NCI-H510A (cell line): Measurements from ENCODE around the gene TMEM17.
"Not testable (repeated sequence)": the region's sequence is repeated elsewhere in the genome, so short reads cannot be mapped to it uniquely, and the experiment has no call there.

Source experiments
- DNase-seq: peaks from one replicate; lab custom pipeline; 2025; lab: John Stamatoyannopoulos, UW

The TMEM17 gene, protein sequence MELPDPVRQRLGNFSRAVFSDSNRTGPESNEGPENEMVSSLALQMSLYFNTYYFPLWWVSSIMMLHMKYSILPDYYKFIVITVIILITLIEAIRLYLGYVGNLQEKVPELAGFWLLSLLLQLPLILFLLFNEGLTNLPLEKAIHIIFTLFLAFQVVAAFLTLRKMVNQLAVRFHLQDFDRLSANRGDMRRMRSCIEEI

DNA sequence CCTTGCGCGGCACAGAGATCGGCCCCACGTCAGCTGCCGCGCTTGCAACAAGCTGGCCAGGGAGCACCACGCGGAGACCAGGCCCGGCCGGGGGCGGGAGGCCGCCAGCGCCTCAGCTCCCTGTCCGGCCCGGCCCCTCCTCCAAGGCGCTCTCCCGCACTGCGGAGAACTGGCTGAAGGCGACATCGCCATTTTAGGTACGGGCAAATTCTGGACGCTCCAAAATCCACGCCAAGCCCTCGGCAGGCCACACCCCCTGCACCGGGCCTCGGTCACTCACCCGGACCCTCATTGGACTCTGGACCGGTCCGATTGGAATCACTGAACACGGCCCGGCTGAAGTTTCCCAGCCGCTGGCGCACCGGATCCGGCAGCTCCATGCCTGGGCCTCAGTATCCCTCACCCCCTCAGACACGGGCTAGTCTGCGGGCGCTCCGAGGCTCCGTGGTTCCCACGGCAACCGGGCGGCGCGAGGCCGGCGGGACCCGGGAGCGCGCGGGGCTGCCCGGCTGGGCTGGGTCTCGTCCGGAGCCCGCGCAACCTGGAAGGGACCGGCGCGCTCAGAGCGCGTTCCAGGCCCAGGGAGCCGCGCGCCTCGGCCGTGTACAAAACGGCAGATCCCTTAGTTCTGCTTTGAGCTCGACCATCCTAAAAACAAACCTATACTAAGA lies at the start of gene TMEM17:
Gene TMEM17, minus strand, starts transcription at position 446 of the 671 bp plus-strand sequence. Its CDS starts 66 bp downstream, at position 380.
- peak; percentile 83 for DNase-seq

DNA sequence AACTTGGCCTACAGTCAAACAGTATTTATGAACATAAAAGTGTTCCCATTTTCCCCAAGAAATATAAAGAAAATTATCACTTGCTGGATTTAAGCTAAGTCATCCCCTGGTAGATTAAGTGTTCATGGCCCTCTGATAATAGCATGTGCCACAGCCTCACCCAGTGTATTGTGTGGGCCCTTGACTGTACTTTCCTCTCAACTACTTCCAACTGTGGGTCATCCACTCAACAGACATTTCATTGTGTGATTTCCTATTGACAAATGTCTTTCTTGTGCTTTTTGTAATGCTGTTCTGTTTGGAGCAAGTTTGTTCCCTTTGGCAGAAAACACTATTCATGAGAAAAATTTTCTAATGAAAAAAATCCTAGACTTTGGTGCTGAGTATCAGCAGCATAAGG lies 48.4 kb upstream of the TMEM17 start:
- no peak for DNase-seq

DNA sequence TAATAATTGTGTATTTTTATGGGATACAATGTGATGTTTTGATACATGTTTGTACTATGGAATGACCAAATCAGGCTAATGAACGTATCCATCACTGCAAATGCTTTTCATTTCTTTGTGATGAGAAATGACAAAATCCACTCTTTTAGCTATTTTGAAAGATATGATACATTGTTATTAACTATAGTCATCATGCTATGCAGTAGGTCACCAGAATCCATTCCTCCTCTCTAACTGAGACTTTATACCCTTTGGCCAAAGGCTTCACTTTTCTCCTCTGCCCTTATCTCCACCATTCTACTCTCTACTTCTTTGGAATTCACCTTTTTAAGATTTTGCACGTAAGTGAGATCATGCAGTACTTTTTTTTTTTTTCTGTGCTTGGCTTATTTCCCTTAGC lies 44.5 kb upstream of the TMEM17 start:
- DNase-seq, result no peak

DNA sequence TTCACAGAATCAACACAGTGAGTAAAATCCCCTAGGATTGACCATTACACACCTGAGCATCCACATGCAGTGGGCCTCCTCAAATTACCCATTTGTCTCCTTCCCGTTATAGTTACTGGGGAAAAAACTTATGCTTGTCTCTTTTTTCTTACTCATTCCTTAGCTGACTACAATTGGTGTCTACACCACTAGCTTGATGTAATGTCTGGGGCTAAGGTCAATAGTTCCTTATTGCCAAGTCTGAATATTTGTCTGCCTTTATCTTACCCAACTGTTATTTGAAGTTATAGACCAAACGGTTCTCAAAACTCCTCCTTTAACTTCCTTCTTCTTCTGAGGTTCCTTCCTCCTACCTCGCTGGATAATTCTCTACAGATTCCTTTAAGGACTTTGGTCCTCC lies 41.9 kb upstream of the TMEM17 start:
- no peak for DNase-seq

DNA sequence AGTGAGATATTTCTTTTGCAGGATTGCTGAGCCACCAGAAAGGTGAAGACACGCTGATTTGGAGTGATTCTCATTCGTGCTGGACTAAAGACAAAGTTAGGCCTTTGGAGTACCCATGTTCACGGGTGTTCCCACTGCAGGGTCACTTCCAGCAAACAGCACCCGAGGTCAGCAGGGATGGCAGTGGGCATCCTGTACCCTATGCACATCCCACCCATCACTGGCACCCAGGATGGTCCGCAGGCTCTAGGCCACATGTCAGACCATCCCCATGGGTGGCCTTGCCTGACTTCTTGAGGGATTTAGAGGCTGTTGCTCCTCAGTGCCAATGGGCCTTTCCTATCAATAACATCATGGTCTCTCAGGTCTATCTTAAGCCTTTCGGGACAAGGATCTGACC lies 39.3 kb upstream of the TMEM17 start:
- no peak for DNase-seq

DNA sequence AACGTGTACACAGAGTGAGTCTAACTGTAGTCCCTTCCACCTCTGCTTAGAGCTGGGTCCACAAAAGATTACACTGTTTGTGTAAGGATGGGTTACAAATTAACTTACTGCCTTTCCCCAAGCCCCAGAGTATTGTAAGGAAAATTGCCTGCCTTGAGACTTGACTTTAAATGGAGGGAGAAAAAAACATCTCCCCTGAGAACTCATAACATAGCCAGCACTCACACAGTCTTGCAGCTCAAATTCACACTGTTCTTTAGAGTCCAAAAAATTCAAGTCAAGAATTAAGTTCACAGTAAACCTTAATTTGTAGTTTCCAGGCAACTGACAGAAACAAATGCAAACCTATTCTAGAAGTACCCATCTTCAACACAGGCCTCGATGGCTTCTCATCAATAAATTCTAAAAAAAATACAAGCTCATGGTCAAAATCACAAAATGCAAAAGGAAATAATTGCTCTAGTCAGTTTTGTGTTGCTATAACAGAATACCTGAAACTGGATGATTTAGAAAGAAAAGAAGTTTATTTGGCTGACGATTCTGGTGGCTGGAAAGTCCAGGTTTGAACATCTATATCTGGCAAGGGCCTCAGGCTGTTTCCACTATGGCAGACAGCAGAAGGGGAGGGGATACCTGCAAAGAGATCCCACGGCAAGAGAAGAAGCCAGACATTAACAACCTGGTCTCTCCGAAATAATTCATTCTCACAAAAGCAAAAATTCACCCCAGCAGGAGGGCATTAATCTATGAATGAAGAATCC lies 34.6 kb upstream of the TMEM17 start:
- no peak for DNase-seq

DNA sequence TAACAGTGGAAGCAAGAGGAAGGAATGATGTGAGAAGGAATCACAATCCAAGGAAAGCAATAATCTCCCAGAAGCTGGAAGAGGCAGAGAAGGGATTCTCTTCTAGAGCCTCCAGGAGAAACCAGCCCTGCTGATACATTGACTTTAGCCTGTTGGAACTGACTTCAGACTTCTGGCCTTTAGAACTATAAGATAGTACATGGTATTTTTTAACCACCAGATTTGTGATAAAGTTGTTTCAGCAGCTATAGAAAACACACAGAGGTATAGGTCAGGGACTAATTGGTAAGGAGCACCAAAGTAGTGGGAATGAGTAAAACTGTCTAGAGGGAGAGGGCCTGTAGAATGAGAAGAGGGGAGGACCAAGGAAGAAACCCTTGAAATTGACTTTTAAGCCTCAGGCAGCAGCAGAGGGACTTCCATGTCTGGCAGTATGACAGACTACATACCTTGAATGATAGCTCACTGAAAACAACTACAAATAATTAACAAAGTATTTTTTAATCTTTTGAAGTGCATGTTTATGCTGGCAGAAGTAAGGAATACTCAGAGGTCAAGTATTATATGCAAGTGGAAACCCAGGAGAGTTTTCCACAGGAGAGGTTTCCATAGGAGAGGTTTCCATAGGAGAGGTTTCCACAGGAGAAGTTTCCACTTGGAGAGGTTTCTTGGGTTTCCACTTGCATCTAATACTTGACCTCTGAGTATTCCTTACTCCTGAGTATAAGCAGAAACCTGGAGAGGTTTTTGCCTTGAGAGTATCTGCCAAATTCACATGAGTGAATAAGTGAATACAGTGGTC lies 33.8 kb upstream of the TMEM17 start:
- DNase-seq, result no peak

DNA sequence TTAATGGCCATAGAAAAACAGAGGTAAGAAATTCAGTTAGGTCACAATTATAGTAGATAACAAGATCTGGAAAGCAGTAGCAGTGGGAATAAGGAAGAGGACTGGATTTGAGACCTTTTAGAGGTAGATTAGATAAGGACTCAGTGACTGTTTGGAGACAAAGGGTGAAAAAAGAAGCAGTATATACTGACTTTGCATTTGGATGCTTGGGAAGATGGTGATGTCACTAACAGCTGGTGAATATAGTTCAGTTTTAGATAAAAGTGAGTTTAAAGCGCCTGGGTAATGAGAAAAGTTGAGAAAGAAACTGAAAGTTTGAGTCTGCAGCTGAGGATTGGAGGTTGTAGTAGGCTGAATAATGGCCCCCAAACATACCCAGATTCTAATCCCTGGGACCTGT lies 32.8 kb upstream of the TMEM17 start:
- DNase-seq, result no peak

DNA sequence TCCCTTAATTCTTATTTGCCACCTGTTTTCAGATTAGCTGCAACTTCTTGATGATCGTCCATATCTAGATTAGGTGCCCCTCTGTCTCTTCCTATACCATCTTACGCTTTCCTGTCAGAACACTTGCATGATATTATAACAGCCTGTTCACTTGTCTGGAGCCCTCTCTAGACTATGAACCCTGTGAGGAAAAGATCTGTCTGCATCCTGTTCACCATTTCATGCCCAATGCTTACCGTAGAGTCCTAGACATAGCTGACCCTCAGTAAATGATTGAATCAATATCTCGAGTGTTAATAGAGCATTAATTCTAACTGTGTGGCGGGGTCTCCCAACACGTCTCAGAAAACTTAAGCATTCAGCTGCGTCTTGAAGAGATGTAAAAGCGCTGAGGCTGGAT lies 31.8 kb upstream of the TMEM17 start:
- no peak for DNase-seq

DNA sequence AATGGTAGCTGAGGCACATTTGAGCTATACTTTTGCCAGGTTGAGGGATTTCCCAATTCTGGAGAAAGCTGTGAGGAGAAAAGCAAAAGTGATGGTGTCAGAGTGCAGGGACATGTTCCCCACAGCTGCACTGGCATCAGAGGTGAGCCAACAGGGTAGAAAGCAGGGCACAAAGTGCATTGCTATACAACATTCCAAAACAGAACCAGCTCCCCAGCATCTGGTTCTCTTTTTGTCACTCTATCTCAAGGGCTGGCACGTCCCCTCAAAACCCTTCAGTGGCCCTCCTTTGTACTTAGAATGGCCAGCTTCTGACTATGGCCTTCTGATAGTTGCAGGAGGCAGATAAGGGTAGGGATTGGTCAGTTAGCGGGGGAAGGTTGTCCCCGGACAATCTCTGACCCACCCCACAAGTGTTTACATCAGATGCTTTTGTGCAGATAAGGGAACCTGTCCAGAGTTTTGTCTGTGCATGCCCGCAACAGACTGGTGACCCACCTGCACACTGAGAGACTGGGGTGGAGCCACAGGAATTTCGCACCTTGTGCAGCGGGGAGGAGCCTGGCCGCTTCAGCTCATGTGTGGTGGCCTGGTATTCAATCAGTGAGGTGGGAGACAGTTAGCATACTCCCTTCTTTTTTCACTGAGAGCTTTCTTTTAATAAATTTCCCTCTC lies 31.0 kb upstream of the TMEM17 start:
- no peak for DNase-seq

DNA sequence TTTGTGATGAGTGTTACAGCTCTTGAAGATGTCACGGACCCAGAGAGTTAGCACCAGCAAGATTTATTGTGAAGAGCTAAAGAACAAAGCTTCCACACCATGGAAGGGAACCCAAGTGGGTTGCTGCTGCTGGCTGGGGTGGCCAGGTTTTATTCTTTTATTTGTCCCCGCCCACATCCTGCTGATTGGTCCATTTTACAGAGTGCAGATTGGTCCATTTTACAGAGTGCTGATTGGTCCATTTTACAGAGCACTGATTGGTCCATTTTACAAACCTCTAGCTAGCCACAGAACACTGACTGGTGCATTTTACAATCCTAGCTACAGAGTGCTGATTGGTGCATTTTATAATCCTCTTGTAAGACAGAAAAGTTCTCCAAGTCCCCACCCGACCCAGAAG lies 29.5 kb upstream of the TMEM17 start:
- not testable (repeated sequence) for DNase-seq

DNA sequence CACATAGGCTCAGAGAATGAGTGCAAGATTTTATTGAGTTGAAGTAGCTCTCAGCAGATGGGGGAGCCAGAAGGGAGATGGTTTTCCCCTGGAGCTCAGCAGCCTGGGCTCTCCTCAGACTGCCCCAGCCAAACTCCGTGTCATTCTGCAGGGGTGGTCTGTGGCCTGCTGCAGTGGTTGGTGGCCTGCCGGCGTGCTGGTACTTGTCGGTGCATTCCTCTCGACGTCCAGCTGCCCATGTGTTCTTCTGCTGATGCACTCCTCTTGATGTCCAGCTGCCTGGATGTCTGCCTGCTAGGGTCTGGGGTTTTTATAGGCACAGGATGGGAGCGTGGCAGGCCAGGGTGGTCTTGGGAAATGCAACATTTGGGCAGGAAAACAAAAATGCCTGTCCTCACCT lies 25.6 kb upstream of the TMEM17 start:
- DNase-seq, result no peak

DNA sequence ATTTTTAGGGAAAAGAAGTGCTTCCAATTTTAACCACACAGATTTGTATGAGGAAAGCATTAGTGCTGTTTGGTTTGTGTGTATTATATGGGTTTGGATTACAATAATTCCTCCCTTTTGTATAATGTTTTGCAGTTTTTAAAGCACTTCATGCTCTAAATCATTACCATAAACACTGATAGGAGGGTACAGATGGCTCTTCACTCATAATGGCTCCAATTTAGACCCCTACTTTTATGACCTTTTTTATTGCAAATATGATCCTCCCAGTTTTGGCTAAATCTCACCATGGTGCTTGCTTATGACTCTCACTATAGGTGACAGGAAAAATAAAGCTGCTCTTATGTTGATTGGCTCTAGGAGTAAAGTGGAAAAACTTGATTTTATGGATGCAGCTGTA lies 23.8 kb upstream of the TMEM17 start:
- no peak for DNase-seq

DNA sequence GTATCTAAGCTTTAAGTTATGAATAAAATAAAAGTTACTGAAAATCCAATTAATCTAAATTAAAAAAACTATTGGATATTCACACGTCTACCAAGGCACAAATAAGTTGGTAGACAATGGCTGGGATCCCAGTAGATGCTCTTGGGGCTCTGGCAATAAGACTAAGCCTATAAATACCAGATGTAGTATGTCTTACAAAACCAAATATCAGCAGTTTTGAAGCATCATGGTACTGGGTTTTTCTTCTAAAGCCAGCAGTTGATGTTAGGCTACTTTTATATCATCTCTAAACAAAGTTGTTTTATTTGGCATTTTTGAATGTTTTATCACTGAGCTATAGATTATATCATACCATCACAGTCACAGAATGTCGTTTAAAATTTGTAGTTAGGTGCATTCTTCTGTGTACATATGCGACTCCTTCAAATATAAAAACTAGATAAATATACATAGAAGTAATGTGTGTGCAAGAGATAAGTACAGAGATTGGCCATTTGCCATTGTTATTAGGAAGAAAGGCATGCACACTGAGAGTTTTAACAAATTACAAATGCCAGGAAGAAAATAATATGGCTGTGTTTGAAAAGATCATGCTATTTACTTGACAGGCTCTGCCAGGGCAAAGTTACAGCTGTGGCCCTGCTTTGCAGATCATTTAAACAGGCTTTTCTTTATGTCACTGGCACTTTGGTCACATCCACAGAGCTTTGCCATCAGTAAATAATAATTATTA lies 21.6 kb upstream of the TMEM17 start:
- DNase-seq, result no peak

DNA sequence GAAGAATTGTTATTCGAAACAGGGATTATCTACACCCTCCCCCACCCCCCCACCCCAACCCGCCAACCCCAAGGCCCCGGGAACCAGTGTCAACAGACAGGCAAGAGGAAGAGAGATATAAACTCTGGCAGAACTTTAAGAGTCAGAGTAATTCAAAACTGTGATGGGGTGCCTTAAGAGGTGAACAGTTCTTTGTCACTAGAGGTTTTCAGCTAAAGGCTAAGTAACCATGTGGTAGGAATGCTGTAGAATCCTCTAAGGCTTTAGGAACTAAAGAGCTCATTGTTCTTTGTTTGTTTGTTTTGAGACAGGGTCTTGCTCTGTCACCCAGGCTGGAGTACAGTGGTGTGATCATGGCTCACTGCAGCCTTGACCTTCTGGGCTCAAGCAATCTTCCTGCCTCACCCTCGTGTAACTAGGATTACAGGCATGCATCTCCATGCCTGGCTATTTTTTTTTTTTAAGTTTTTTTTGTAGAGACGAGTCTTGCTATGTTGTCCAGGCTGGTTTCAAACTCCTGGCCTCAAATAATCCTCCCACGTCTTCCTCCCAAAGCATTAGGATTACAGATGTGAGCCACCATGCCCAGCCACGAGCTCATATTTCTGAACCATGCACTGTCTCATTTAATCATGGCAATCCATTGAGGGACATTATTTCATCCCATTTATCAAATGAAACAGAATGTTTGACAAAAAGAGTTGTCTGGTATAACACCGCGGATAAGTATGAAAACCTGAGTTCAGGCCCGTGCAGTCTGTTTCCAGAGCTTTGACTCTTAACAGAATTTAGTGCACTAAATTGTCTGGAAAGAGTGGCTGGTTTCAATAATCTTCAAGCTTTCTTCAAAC lies 20.8 kb upstream of the TMEM17 start:
- no peak for DNase-seq

DNA sequence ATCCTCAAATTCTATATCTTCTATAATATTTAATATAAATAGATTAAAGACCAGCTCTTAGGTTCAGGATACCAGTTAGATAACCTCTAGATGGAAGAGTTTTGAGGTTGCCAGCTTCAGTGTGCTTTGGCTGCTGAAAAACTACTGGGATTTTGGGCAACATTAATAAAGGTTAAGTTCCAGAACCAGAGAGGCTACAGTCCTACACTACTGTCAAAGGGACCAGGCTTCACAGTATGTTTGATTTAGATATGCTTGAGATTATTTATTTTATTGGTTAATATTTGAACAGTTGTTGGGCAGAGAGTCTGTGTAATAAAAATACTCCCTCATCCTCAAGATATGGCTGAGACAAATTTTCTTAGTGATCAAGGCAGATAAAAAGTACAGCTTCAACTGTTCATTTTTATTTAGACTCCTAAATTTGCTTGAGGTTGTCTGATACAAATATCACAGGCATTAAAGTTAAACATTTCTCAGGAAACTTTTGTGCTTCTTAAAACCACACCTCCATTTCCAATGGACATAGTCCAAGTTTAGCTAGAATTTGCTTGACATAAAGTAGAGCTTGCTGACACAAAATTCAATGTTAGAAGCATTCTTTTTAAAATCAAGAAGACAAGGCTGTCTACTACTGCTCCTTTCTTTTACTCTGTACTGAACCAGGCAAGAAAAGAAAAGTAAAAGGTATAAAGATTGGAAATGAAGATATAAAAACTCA lies 19.7 kb upstream of the TMEM17 start:
- no peak for DNase-seq

DNA sequence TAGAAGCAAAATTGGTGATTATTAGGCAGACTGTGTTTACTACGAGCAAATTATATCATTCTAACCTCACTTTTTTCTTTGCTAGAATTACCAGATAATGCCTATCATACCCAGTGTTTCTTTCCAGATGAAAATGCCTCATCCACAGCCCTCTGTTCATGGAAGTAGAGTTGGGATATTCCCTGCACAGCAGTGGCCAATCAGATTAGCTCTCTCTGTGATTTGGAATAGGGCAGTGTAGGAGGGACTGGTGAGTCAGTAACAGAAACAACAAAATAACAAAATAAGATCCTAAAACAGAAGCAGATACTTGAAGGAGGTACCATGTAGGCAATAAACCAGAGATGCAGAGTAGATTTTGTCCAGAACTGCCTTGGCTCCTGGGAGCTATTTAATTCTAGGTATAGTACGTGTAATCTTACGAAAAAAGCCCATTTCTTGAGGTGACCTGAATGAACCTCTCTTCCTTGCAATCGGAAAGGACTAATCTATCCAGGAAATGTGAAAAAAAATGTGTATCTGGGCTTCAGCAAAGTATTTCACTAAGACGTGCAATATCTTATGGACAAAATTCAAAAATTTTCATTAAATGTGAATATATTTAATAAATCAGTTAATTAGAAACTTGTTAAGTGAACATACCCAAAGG lies 18.4 kb upstream of the TMEM17 start:
- DNase-seq, result no peak

DNA sequence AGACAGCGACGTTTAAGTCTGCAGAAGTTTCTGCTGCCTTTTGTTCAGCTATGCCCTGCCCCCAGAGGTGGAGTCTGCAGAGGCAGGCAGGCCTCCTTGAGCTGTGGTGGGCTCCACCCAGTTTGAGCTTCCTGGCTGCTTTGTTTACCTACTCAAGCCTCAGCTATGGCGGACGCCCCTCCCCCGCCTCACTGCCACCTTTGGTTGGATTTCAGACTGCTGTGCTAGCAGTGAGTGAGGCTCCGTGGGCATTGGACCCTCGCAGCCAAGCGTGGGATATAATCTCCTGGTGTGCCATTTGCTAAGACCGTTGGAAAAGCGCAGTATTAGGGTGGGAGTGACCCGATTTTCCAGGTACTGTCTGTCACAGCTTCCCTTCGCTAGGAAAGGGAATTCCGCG lies 15.1 kb upstream of the TMEM17 start:
- not testable (repeated sequence) for DNase-seq

DNA sequence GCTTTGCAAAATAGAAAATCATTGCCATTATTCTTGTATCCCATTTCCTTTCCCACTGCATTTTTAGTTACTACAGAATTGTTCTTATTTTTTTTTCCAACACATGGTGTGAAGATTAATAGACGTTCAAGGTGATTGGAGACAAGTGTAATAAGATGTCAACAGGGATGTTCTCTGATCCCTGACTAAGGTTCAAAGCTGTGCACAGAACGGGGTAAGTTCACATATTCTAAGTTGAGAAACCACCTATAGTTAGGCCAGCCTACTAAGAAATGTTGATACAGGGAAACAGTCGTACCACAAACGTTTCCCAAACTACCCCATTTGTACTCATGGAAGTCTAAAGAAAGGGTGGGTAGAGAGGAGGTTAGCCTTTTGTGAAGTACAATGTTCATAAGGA lies 6.4 kb upstream of the TMEM17 start:
- DNase-seq, result no peak
